CD4-positive, alpha-beta T cell (primary cell): ENCODE results near the gene EFEMP2. TPM values are rescaled to one million over a fixed set of nuclear protein-coding genes. Genes with fewer than 3 reads are reported as not detected.

Experiments used
- ATAC-seq: fragments of 200-7000 bp; cut with Tn5 transposase; one replicate; pipeline ENCODE4 v1.10.0; 2022; ENCODE audit warnings: mild to moderate bottlenecking; ENCODE audit not compliant: poor library complexity
- CTCF ChIA-PET: fragments of 350-600 bp; sonication (Branson Sonifier 250); formaldehyde crosslinking; loops from one replicate; lab custom pipeline; 2021; ENCODE audit warnings: antibody characterized with exemption, inconsistent platforms; lab: Charles Lee
- POLR2A ChIA-PET: fragments of 350-600 bp; sonication (Branson Sonifier 250); formaldehyde crosslinking; loops from one replicate; lab custom pipeline; 2021; ENCODE audit warnings: antibody characterized with exemption, inconsistent platforms; lab: Charles Lee
- DNase-seq, 14 experiments: peaks; one replicate each; pipeline ENCODE4 v3.0.0-alpha.2; 2013 to 2020; ENCODE audit warnings: mixed read lengths in 2 of 14
- H3K27ac ChIP-seq, 2 donors: one replicate each; pipeline versions ENCODE4 v1.5.1 to v1.7.0; 2013; ENCODE audit warnings: low read length in 2 of 2, low read depth in 1 of 2, mild to moderate bottlenecking in 1 of 2
- H3K27me3 ChIP-seq, 2 experiments: 1 replicate in 1 of 2; 2 replicates in 1 of 2; pipeline versions ENCODE4 v1.6.1 to v1.7.0; 2013; ENCODE audit warnings: low read length in 2 of 2, control low read depth in 1 of 2, mild to moderate bottlenecking in 1 of 2, moderate library complexity in 1 of 2; ENCODE audit not compliant: insufficient read depth in 2 of 2, control insufficient read depth in 1 of 2
- H3K36me3 ChIP-seq: one replicate; pipeline ENCODE4 v1.6.1; 2013; ENCODE audit warnings: low read length, control low read depth; ENCODE audit not compliant: insufficient read depth
- H3K4me1 ChIP-seq: one replicate; pipeline ENCODE4 v1.6.1; 2013; ENCODE audit warnings: low read length, control low read depth; ENCODE audit not compliant: insufficient read depth
- H3K4me3 ChIP-seq: one replicate; pipeline ENCODE4 v1.5.1; 2013; ENCODE audit warnings: mild to moderate bottlenecking, low read length, moderate library complexity
- H3K9me3 ChIP-seq, 2 experiments: 1 replicate in 1 of 2; 2 replicates in 1 of 2; pipeline versions ENCODE4 v1.6.1 to v1.7.0; 2013; ENCODE audit warnings: low read length in 2 of 2, mild to moderate bottlenecking in 2 of 2, control low read depth in 1 of 2, moderate library complexity in 1 of 2; ENCODE audit not compliant: control insufficient read depth in 1 of 2, insufficient read depth in 1 of 2
- H3K27ac Mint-ChIP-seq: one replicate; pipeline ENCODE4 v1.8.0; 2020; ENCODE audit warnings: mixed read lengths
- H3K27me3 Mint-ChIP-seq: one replicate; pipeline ENCODE4 v1.8.0; 2021; ENCODE audit warnings: mixed read lengths
- H3K36me3 Mint-ChIP-seq: one replicate; pipeline ENCODE4 v1.8.0; 2021; ENCODE audit warnings: low read depth, mixed read lengths
- H3K4me1 Mint-ChIP-seq: one replicate; pipeline ENCODE4 v1.8.0; 2021; ENCODE audit warnings: low read depth, mixed read lengths
- H3K4me3 Mint-ChIP-seq: one replicate; pipeline ENCODE4 v1.8.0; 2020; ENCODE audit warnings: mild to moderate bottlenecking, mixed read lengths
- H3K9me3 Mint-ChIP-seq: one replicate; pipeline ENCODE4 v1.8.0; 2020; ENCODE audit warnings: mixed read lengths
- CTCF ChIP-seq: fragments of 200-600 bp; IDR thresholded peaks from one replicate; pipeline ENCODE4 v1.8.0; 2022; ENCODE audit warnings: antibody characterized with exemption, mild to moderate bottlenecking
- intact Hi-C, 2 experiments: fragments of 100-400 bp; cut with DNase I in 1 of 2; cut with micrococcal nuclease in 1 of 2; formaldehyde crosslinking; loops; one replicate each; pipeline versions ENCODE4 v1.15.1 to v1.9.0; 2023 to 2025; cut with DNase I, micrococcal nuclease
- total RNA-seq, 174 experiments: library from RNA in 2 of 174; stranded (reverse) in 2 of 174; gene quantifications; one replicate each; pipeline ENCODE4 v1.2.3 and lab custom pipeline; 2021 to 2026

Gene EFEMP2
- total RNA-seq, 2 experiments from 2014 or later, result 5.2 to 5.9 TPM

DNA sequence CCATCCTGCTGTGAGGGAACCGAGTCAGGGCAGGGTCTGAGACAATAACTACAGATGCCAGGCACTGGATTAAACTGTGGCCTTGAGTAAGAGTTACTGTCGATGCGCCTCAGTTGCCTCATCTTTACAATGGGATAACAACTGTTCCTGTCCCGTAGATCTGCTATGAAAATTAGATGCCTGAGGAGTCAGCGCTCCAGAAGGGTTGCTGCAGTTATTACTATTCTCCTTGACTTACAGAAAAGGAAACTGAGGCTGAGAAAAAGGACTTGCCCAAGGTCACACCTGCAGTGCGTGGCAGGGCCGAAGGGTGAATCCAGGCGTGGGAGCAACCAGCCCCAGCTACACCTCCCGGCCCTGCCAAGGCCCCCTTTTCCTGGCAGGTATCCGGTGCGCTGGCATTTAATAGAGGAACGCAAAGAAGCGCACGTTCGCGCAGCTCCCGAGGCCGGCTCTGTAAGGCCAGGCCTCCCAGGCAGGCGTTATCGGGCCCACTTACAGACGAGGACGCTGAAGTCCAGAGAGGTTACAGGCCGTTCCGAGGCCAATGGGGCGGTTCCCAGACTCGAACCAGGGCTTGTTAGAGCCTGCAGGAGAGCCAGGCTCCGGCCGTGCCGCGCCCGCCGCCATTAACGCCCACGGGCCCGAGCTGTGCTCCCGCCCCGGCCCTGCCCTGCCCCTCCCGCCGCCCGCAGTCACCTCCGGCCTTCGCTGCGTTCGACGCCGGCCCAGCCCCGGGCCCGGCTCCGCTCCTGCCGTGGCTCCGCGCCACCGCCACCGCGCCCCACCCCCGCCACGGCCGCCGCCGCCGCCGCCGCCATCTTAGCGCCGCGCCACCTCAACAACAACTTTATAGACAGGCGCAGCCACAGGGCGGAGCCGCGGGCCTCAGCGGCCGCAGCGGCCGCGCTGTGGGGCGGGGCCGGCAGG is 45.9 kb upstream of the EFEMP2 start, which contains the start of gene C11orf68:
TSS of gene C11orf68 (minus strand) at position 852 of the 930 bp plus-strand sequence. CDS start at position 821, 31 bp downstream.
- intact Hi-C loops, result loop anchor here (1.0 to 5.0 kb wide), 10 partner anchors 10 to 134 kb away; partner anchors contain the start of genes FIBP (in 2 of the 2), FOSL1 (in 2 of the 2), SART1 (in 2 of the 2) and BANF1 (in 1 of the 2)
- Mint-ChIP-seq H3K36me3 (peaks cover 46% of the 10 kb centered on the region), H3K4me1 (peaks cover 46% of the 10 kb centered on the region), H3K4me3 (peak within 1 kb of the TSS; percentile 94), H3K9me3 (no peaks in the 10 kb centered on the region), H3K27ac (peak within 1 kb of the TSS; percentile 92), H3K27me3 (no peaks in the 10 kb centered on the region)
- CTCF ChIA-PET, result interaction anchor here (1.9 to 3.2 kb wide), 3 partner anchors 30 to 58 kb away, joined by 6 to 21 read pairs (median 10); partner anchors contain the start of genes CCDC85B, FIBP and MUS81
- Histone ChIP-seq H3K9me3 (no peaks in the 10 kb centered on the region), H3K27ac (peak within 1 kb of the TSS; percentile 83 to 86), H3K27me3 (no peaks in the 10 kb centered on the region), H3K4me1 (peaks cover 54% of the 10 kb centered on the region), H3K4me3 (peak within 1 kb of the TSS; percentile 100), H3K36me3 (peaks cover 42% of the 10 kb centered on the region)
- POLR2A ChIA-PET, result interaction anchor here (0.6 to 6.6 kb wide), 16 partner anchors 9 to 801 kb away, joined by 3 to 104 read pairs (median 6); partner anchors contain the start of genes BANF1, CCDC85B, CFL1 and FIBP
- no peak for TF ChIP-seq CTCF
- DNase-seq, result peak in 2 of 14 experiments; percentile 22 to 51
- no peak for ATAC-seq

DNA sequence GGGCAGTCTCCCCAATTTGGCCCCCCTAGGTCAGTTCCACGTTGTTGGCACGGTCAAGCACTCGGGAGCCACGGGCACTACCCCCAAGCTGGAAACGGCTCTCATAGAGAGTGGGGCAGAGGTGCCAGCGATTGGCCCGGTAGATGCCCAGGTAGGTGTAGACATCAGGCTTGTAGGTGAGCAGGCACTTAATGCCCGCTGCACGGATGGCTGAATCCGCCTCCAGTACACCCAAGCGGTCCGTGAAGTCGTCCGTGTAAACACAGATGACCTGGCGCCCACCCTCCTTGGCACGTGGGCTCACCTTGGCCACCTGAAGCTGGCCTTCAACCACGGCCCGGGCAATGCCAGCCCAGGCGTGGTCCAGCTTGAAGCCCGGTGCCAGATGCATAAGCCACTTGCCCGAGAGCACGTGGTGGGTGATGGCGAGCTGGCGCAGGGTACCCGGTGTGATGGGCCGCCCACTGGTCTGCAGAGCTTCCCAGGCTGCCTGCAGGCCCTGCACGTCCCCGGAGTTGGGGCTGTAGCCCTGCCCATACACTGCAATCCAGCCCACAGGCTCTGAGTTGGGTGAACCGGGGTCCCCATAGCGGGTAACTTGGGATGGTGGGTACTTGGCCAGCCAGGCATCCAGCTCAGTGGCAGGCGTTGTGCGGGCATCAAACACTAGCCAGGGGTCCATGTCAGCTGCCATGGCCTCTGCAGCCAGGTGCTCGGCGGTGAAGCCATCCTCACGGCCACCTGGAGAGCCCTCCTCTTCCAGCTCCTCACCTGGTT is 45.0 kb upstream of the EFEMP2 start:
- H3K9me3 Mint-ChIP-seq, result no peaks in the 10 kb centered on the region
- CTCF ChIA-PET, result interaction anchor here (1.9 to 3.2 kb wide), 3 partner anchors 29 to 58 kb away, joined by 6 to 21 read pairs (median 10); partner anchors contain the start of genes CCDC85B, FIBP and MUS81
- Histone ChIP-seq H3K4me1 (peaks cover 54% of the 10 kb centered on the region), H3K36me3 (peaks cover 33% of the 10 kb centered on the region), H3K4me3 (peak overlapping the region; percentile 100), H3K27ac (peak overlapping the region in 1 of 2 donors; percentile 83), H3K9me3 (no peaks in the 10 kb centered on the region), H3K27me3 (no peaks in the 10 kb centered on the region)
- no peak for ATAC-seq
- H3K4me1 Mint-ChIP-seq, result peaks cover 37% of the 10 kb centered on the region
- no peaks in the 10 kb centered on the region for H3K27me3 Mint-ChIP-seq
- H3K4me3 Mint-ChIP-seq, result peak overlapping the region; percentile 94
- peak in 1 of 14 experiments; percentile 46 for DNase-seq
- H3K27ac Mint-ChIP-seq, result peak overlapping the region; percentile 92
- peaks cover 38% of the 10 kb centered on the region for H3K36me3 Mint-ChIP-seq
- POLR2A ChIA-PET, result interaction anchor here (0.6 to 6.6 kb wide), 14 partner anchors 8 to 800 kb away, joined by 3 to 104 read pairs (median 8); partner anchors contain the start of genes BANF1, CCDC85B, FIBP and FOSL1
- intact Hi-C loops, result loop anchor here (2.0 to 5.0 kb wide), 3 partner anchors 43 to 135 kb away; partner anchors contain the start of genes CFL1 (in 1 of the 2), SART1 (in 1 of the 2) and SF3B2 (in 1 of the 2)
- no peak for TF ChIP-seq CTCF
